ENCODE results near the gene DYNC1H1. TPM values are rescaled to one million over a fixed set of nuclear protein-coding genes. Genes with fewer than 3 reads are reported as not detected.

The DYNC1H1 gene
- total and polyA plus RNA-seq, 2 donors (not counting 1 experiment from before 2014, with no cell fraction given): 73.2 to 257 TPM

DNA sequence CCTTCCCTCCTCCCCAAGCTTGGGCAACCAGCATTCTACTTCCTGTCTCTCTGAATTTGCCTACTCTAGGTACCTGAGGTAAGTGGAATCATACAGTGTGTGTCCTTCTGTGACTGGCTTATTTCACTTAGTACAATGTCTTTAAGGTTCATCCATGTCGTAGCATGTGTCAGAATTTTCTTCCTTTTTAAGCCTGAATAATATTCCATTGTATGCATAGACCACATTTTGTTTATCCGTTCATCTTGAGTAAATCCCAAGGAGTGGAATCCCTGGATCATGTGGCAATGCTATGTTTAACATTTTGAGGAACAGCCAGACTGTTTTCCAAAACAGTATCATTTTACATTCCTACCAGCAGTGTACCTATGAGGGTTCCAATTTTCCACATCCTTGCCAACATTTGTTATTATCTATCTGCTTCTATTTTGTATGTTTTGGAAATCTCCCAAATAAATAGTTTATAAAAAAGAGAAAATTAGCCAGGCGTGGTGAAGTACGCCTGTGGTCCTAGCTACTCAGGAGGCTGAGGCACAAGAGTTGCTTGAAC lies 110.1 kb downstream of the DYNC1H1 start:
- POLR2A ChIA-PET: no interaction called here
- H3K27ac Mint-ChIP-seq: no peak overlapping the region

DNA sequence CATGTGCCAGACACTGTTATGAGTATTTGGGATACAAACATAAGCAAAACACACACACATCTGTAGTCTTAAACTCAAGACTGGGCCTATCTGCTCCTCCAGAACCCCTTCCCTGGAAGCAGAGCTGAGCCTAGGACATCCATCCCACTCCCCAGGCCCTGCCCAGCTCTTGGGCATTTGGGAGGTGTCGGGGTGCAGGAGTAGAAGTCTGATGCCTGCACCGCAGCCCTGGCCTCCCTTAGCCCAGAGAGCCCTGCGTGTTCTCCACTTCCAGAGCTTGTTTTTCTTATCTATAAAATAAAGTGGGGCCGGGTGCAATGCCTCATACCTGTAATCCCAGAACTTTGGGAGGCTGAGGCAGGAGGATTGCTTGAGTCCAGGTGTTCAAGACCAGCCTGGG lies 110.8 kb downstream of the DYNC1H1 start:
- H3K4me1 Mint-ChIP-seq: no peaks in the 10 kb centered on the region
- POLR2A ChIA-PET: no interaction called here
- intact Hi-C loops (cut with micrococcal nuclease): no loop called here

More for the DNA sequence above, 110.1 kb downstream of the DYNC1H1 start:
- H3K27ac ChIP-seq (ENCODE audit: low read length in 2 of 2): no peak overlapping the region
- H3K9ac ChIP-seq (ENCODE audit: low read length): no peak overlapping the region
- 100% methylated on average over 1 of the region's 4 CpGs for WGBS (ENCODE audit: insufficient coverage)
- Mint-ChIP-seq H3K4me1 (no peaks in the 10 kb centered on the region), H3K4me3 (no peak overlapping the region), H3K9me3 (ENCODE audit: insufficient read depth) (no peaks in the 10 kb centered on the region), H3K27me3 (no peaks in the 10 kb centered on the region)
- no peaks in the 10 kb centered on the region for H3K4me1 ChIP-seq (ENCODE audit: control insufficient read depth in 2 of 2, insufficient read depth in 2 of 2, low read length in 2 of 2)
- H3K4me2 ChIP-seq (replicated peaks; ENCODE audit: low read depth, low read length, poor library complexity, severe bottlenecking): no peak overlapping the region
- peaks cover 0 to 6% of the 10 kb centered on the region in 2 experiments for H3K36me3 ChIP-seq (replicated peaks in 1 of 2; ENCODE audit: control extremely low read depth in 1 of 2, control insufficient read depth in 1 of 2, extremely low read depth in 1 of 2, insufficient read depth in 2 of 2, low read length in 1 of 2)
- CTCF ChIA-PET: no interaction called here
- DNase-seq (no peak), ATAC-seq (ENCODE audit: low read depth) (no peak)
- no peaks in the 10 kb centered on the region for H3K27me3 ChIP-seq (replicated peaks in 1 of 4; ENCODE audit: control extremely low read depth in 1 of 4, control insufficient read depth in 3 of 4, insufficient read depth in 4 of 4, low read length in 3 of 4)
- TF ChIP-seq EZH2 (IDR thresholded peaks at IDR 0.05; ENCODE audit: borderline replicate concordance, insufficient read depth, low read depth, low read length, poor library complexity, severe bottlenecking): no peak
- TF ChIP-seq, protein P1, sequence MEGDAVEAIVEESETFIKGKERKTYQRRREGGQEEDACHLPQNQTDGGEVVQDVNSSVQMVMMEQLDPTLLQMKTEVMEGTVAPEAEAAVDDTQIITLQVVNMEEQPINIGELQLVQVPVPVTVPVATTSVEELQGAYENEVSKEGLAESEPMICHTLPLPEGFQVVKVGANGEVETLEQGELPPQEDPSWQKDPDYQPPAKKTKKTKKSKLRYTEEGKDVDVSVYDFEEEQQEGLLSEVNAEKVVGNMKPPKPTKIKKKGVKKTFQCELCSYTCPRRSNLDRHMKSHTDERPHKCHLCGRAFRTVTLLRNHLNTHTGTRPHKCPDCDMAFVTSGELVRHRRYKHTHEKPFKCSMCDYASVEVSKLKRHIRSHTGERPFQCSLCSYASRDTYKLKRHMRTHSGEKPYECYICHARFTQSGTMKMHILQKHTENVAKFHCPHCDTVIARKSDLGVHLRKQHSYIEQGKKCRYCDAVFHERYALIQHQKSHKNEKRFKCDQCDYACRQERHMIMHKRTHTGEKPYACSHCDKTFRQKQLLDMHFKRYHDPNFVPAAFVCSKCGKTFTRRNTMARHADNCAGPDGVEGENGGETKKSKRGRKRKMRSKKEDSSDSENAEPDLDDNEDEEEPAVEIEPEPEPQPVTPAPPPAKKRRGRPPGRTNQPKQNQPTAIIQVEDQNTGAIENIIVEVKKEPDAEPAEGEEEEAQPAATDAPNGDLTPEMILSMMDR (IDR thresholded peaks at IDR 0.05): no peak
- no peak overlapping the region for H3K4me3 ChIP-seq (ENCODE audit: control extremely low read depth in 1 of 5, extremely low read depth in 1 of 5, insufficient read depth in 1 of 5, low read depth in 2 of 5, low read length in 4 of 5)
- no peak overlapping the region for H2AFZ ChIP-seq (ENCODE audit: insufficient read depth, low read depth, low read length, poor library complexity, severe bottlenecking)
- intact Hi-C loops (cut with micrococcal nuclease): no loop called here
- H3K79me2 ChIP-seq (ENCODE audit: control insufficient read depth, insufficient read depth, low read length): no peaks in the 10 kb centered on the region
- H3K9me3 ChIP-seq (ENCODE audit: control extremely low read depth in 1 of 3, control insufficient read depth in 2 of 3, insufficient read depth in 1 of 3, low read length in 2 of 3): peaks cover 0 to 6% (median 0%) of the 10 kb centered on the region in 3 donors
- peaks cover under 1% of the 10 kb centered on the region for H4K20me1 ChIP-seq (ENCODE audit: control insufficient read depth, insufficient read depth, low read length, poor library complexity, severe bottlenecking)

More for the DNA sequence above, 110.8 kb downstream of the DYNC1H1 start:
- CTCF ChIA-PET: no interaction called here
- Histone ChIP-seq H2AFZ (ENCODE audit: insufficient read depth, low read depth, low read length, poor library complexity, severe bottlenecking) (no peak overlapping the region), H3K9ac (ENCODE audit: low read length) (no peak overlapping the region), H3K4me1 (ENCODE audit: control insufficient read depth in 2 of 2, insufficient read depth in 2 of 2, low read length in 2 of 2) (no peaks in the 10 kb centered on the region), H4K20me1 (ENCODE audit: control insufficient read depth, insufficient read depth, low read length, poor library complexity, severe bottlenecking) (peaks cover 5% of the 10 kb centered on the region), H3K79me2 (ENCODE audit: control insufficient read depth, insufficient read depth, low read length) (no peaks in the 10 kb centered on the region), H3K4me3 (ENCODE audit: control extremely low read depth in 1 of 5, extremely low read depth in 1 of 5, insufficient read depth in 1 of 5, low read depth in 2 of 5, low read length in 4 of 5) (no peak overlapping the region), H3K27me3 (replicated peaks in 1 of 4; ENCODE audit: control extremely low read depth in 1 of 4, control insufficient read depth in 3 of 4, insufficient read depth in 4 of 4, low read length in 3 of 4) (no peaks in the 10 kb centered on the region), H3K36me3 (replicated peaks in 1 of 2; ENCODE audit: control extremely low read depth in 1 of 2, control insufficient read depth in 1 of 2, extremely low read depth in 1 of 2, insufficient read depth in 2 of 2, low read length in 1 of 2) (peaks cover 0 to 13% of the 10 kb centered on the region in 2 experiments), H3K27ac (ENCODE audit: low read length in 2 of 2) (no peak overlapping the region), H3K9me3 (ENCODE audit: control extremely low read depth in 1 of 3, control insufficient read depth in 2 of 3, insufficient read depth in 1 of 3, low read length in 2 of 3) (peaks cover 0 to 6% (median 0%) of the 10 kb centered on the region in 3 donors), H3K4me2 (replicated peaks; ENCODE audit: low read depth, low read length, poor library complexity, severe bottlenecking) (no peak overlapping the region)
- H3K27ac Mint-ChIP-seq: no peak overlapping the region
- no peak for TF ChIP-seq EZH2 (IDR thresholded peaks at IDR 0.05; ENCODE audit: borderline replicate concordance, insufficient read depth, low read depth, low read length, poor library complexity, severe bottlenecking)
- TF ChIP-seq, protein P1 (IDR thresholded peaks at IDR 0.05): no peak
- no peaks in the 10 kb centered on the region for H3K27me3 Mint-ChIP-seq
- no peak for DNase-seq
- H3K9me3 Mint-ChIP-seq (ENCODE audit: insufficient read depth): no peaks in the 10 kb centered on the region
- H3K4me3 Mint-ChIP-seq: no peak overlapping the region
- ATAC-seq (ENCODE audit: low read depth): no peak
- WGBS (ENCODE audit: insufficient coverage): no CpG with 5 or more reads among the region's 4 CpGs
